ENCODE results near the gene FIGN. TPM values are rescaled to one million over a fixed set of nuclear protein-coding genes. Genes with fewer than 3 reads are reported as not detected.

The FIGN gene
- total RNA-seq, 1 experiment from 2014 or later, result 19.4 TPM

DNA sequence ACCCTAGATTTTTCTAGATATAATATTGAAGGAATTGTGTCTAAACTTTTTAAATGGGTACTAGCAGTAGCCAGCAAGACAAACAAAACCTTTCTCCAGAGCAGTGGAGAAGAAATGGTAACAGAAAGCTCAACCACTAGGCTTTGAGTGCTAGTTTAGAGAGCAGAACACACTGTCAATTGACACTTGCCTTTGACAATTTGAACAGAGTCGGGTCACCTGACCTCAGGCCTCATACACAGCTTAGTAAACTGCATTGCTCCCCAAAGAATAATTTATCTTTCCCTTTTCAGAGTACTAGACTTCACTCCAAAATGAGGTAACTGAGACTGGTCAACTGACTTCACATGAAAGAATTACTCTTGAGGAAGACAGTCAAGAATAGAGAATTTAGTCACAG, 48.6 kb downstream of the FIGN start:
- H3K36me3 Mint-ChIP-seq, result no peaks in the 10 kb centered on the region
- no peak overlapping the region for H3K27ac Mint-ChIP-seq
- no peaks in the 10 kb centered on the region for H3K9me3 Mint-ChIP-seq
- ATAC-seq (no peak), DNase-seq (ENCODE audit: low spot score) (no peak)
- TF ChIP-seq, protein P1, sequence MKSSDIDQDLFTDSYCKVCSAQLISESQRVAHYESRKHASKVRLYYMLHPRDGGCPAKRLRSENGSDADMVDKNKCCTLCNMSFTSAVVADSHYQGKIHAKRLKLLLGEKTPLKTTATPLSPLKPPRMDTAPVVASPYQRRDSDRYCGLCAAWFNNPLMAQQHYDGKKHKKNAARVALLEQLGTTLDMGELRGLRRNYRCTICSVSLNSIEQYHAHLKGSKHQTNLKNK (CRISPR knock-in tag; IDR thresholded peaks at IDR 0.05), result no peak
- TF ChIP-seq MYBL2 (CRISPR knock-in tag; IDR thresholded peaks at IDR 0.05) (no peak), NR3C1 (CRISPR knock-in tag; conservative IDR thresholded peaks at IDR 0.05; ENCODE audit: low read depth) (no peak), E2F4 (CRISPR knock-in tag; IDR thresholded peaks at IDR 0.05; ENCODE audit: borderline replicate concordance, low read depth) (no peak)
- ChIA-PET POLR2A (no interaction called here), CTCF (no interaction called here)
- no peak overlapping the region for H3K4me3 Mint-ChIP-seq
- H3K4me1 Mint-ChIP-seq, result peaks cover 14% of the 10 kb centered on the region
- H3K27me3 Mint-ChIP-seq (ENCODE audit: low read depth), result no peaks in the 10 kb centered on the region

DNA sequence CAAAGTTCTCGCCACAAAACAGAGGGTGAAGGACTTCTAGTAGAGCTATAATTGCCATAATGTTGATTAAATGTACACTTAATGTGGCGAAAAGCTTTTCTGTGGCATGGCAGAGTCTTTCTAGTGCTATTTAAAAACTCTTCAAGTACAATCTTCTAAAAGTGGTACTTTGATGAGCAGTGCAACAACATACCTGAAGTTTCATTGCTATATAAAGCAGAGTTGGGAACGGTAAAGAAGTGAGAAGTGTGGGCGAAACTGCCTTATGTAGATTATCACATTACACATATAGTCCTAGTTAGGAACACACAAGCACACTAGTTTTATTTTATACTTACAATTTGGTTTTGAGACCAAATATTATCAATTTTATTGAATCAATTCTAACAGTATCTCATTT, 49.5 kb downstream of the FIGN start:
- H3K4me1 Mint-ChIP-seq, result peaks cover 14% of the 10 kb centered on the region
- TF ChIP-seq JUN (CRISPR knock-in tag; IDR thresholded peaks at IDR 0.05) (no peak), ESRRA (CRISPR knock-in tag; IDR thresholded peaks at IDR 0.05; ENCODE audit: borderline replicate concordance) (no peak), CREM (CRISPR knock-in tag; IDR thresholded peaks at IDR 0.05) (no peak), GTF2I (CRISPR knock-in tag; conservative IDR thresholded peaks at IDR 0.05) (no peak), JAZF1 (CRISPR knock-in tag; IDR thresholded peaks at IDR 0.05) (no peak), SMAD4 (CRISPR knock-in tag; IDR thresholded peaks at IDR 0.05) (no peak), NR2C2 (CRISPR knock-in tag; IDR thresholded peaks at IDR 0.05) (no peak)
- TF ChIP-seq, protein P2, sequence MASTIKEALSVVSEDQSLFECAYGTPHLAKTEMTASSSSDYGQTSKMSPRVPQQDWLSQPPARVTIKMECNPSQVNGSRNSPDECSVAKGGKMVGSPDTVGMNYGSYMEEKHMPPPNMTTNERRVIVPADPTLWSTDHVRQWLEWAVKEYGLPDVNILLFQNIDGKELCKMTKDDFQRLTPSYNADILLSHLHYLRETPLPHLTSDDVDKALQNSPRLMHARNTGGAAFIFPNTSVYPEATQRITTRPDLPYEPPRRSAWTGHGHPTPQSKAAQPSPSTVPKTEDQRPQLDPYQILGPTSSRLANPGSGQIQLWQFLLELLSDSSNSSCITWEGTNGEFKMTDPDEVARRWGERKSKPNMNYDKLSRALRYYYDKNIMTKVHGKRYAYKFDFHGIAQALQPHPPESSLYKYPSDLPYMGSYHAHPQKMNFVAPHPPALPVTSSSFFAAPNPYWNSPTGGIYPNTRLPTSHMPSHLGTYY (CRISPR knock-in tag; IDR thresholded peaks at IDR 0.05), result no peak
- TF ChIP-seq, protein P3, sequence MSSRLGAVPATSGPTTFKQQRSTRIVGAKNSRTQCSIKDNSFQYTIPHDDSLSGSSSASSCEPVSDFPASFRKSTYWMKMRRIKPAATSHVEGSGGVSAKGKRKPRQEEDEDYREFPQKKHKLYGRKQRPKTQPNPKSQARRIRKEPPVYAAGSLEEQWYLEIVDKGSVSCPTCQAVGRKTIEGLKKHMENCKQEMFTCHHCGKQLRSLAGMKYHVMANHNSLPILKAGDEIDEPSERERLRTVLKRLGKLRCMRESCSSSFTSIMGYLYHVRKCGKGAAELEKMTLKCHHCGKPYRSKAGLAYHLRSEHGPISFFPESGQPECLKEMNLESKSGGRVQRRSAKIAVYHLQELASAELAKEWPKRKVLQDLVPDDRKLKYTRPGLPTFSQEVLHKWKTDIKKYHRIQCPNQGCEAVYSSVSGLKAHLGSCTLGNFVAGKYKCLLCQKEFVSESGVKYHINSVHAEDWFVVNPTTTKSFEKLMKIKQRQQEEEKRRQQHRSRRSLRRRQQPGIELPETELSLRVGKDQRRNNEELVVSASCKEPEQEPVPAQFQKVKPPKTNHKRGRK (CRISPR knock-in tag; IDR thresholded peaks at IDR 0.05; ENCODE audit: borderline replicate concordance), result no peak
- TF ChIP-seq, protein P4, sequence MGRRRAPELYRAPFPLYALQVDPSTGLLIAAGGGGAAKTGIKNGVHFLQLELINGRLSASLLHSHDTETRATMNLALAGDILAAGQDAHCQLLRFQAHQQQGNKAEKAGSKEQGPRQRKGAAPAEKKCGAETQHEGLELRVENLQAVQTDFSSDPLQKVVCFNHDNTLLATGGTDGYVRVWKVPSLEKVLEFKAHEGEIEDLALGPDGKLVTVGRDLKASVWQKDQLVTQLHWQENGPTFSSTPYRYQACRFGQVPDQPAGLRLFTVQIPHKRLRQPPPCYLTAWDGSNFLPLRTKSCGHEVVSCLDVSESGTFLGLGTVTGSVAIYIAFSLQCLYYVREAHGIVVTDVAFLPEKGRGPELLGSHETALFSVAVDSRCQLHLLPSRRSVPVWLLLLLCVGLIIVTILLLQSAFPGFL (CRISPR knock-in tag; IDR thresholded peaks at IDR 0.05; ENCODE audit: borderline replicate concordance), result no peak
- no peak overlapping the region for H3K27ac Mint-ChIP-seq
- ATAC-seq (no peak), DNase-seq (ENCODE audit: low spot score) (no peak)
- H3K36me3 Mint-ChIP-seq, result no peaks in the 10 kb centered on the region
- H3K9me3 Mint-ChIP-seq, result no peaks in the 10 kb centered on the region
- H3K27me3 Mint-ChIP-seq (ENCODE audit: low read depth), result no peaks in the 10 kb centered on the region
- H3K4me3 Mint-ChIP-seq, result no peak overlapping the region
- CTCF ChIA-PET, result no interaction called here
- POLR2A ChIA-PET, result no interaction called here

DNA sequence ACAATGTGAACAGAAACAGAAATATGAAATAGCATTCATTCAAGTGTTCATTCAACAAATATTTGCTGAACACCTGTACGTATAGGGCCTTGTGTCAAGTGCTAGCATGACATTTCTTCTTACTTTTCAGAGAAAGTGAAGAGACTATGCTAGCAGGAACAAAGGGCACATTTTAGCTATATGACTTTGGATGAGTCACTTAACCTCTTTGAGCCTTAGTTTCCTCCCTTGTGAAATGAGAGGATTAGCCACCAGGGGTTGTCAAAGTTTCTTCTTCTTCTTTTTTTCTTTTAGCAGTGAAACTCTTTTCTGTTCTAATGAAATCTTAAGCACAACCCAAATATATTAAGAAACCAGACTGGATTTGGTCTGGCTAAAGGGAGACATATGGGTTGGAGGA, 53.1 kb downstream of the FIGN start:
- POLR2A ChIA-PET, result no interaction called here
- peaks cover 13% of the 10 kb centered on the region; the same call in 1 of the 2 replicates for H3K4me1 Mint-ChIP-seq
- TF ChIP-seq SMAD3 (CRISPR knock-in tag; IDR thresholded peaks at IDR 0.05; ENCODE audit: borderline replicate concordance), result no peak
- no peak for TF ChIP-seq NFE2L1 (CRISPR knock-in tag; IDR thresholded peaks at IDR 0.05)
- TF ChIP-seq E2F1 (CRISPR knock-in tag; IDR thresholded peaks at IDR 0.05), result no peak
- TF ChIP-seq, protein P4 (CRISPR knock-in tag; IDR thresholded peaks at IDR 0.05; ENCODE audit: borderline replicate concordance), result no peak
- TF ChIP-seq ZNF317 (CRISPR knock-in tag; IDR thresholded peaks at IDR 0.05; ENCODE audit: borderline replicate concordance, low read depth), result no peak
- TF ChIP-seq USF2 (CRISPR knock-in tag; IDR thresholded peaks at IDR 0.05), result no peak
- TF ChIP-seq, protein P5, sequence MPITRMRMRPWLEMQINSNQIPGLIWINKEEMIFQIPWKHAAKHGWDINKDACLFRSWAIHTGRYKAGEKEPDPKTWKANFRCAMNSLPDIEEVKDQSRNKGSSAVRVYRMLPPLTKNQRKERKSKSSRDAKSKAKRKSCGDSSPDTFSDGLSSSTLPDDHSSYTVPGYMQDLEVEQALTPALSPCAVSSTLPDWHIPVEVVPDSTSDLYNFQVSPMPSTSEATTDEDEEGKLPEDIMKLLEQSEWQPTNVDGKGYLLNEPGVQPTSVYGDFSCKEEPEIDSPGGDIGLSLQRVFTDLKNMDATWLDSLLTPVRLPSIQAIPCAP (CRISPR knock-in tag; IDR thresholded peaks at IDR 0.05), result no peak
- TF ChIP-seq, protein P6, sequence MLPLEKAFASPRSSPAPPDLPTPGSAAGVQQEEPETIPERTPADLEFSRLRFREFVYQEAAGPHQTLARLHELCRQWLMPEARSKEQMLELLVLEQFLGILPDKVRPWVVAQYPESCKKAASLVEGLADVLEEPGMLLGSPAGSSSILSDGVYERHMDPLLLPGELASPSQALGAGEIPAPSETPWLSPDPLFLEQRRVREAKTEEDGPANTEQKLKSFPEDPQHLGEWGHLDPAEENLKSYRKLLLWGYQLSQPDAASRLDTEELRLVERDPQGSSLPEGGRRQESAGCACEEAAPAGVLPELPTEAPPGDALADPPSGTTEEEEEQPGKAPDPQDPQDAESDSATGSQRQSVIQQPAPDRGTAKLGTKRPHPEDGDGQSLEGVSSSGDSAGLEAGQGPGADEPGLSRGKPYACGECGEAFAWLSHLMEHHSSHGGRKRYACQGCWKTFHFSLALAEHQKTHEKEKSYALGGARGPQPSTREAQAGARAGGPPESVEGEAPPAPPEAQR (CRISPR knock-in tag; IDR thresholded peaks at IDR 0.05), result no peak
- TF ChIP-seq ZNF121 (CRISPR knock-in tag; IDR thresholded peaks at IDR 0.05), result no peak

More for the DNA sequence above, 53.1 kb downstream of the FIGN start:
- CTCF ChIA-PET, result interaction anchor here (0.7 to 1.5 kb wide), 2 partner anchors 9 to 196 kb away, joined by 3 read pairs; no protein-coding TSS in a partner anchor
- ATAC-seq (no peak), DNase-seq (ENCODE audit: low spot score) (no peak)
- Mint-ChIP-seq H3K27ac (no peak overlapping the region), H3K27me3 (ENCODE audit: low read depth) (no peaks in the 10 kb centered on the region), H3K9me3 (no peaks in the 10 kb centered on the region), H3K4me3 (no peak overlapping the region), H3K36me3 (no peaks in the 10 kb centered on the region)
